ENCODE data around the gene MKLN1.

The MKLN1 gene

GRCh38 chr7:131342864-131343442 lies 15.3 kb downstream of the MKLN1 start:
- no peak for ATAC-seq
- no peak for TF ChIP-seq GLIS3 (CRISPR knock-in tag; IDR thresholded peaks at IDR 0.05)
- TF ChIP-seq PPARA (CRISPR knock-in tag; IDR thresholded peaks at IDR 0.05; ENCODE audit: borderline replicate concordance), result no peak
- no peak for TF ChIP-seq BACH2 (CRISPR knock-in tag; IDR thresholded peaks at IDR 0.05; ENCODE audit: borderline replicate concordance)
- no peak for TF ChIP-seq ARNTL (CRISPR knock-in tag; IDR thresholded peaks at IDR 0.05; ENCODE audit: borderline replicate concordance, low read depth)
- TF ChIP-seq, protein P1, sequence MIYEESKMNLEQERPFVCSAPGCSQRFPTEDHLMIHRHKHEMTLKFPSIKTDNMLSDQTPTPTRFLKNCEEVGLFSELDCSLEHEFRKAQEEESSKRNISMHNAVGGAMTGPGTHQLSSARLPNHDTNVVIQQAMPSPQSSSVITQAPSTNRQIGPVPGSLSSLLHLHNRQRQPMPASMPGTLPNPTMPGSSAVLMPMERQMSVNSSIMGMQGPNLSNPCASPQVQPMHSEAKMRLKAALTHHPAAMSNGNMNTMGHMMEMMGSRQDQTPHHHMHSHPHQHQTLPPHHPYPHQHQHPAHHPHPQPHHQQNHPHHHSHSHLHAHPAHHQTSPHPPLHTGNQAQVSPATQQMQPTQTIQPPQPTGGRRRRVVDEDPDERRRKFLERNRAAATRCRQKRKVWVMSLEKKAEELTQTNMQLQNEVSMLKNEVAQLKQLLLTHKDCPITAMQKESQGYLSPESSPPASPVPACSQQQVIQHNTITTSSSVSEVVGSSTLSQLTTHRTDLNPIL (CRISPR knock-in tag; IDR thresholded peaks at IDR 0.05; ENCODE audit: low read depth), result no peak
- TF ChIP-seq ZNF565 (CRISPR knock-in tag; conservative IDR thresholded peaks at IDR 0.05; ENCODE audit: low read depth), result no peak
- no peak for TF ChIP-seq CSRNP3 (CRISPR knock-in tag; IDR thresholded peaks at IDR 0.05)
- TF ChIP-seq TSHZ2 (CRISPR knock-in tag; IDR thresholded peaks at IDR 0.05), result no peak
- no peak for TF ChIP-seq ISL1 (CRISPR knock-in tag; IDR thresholded peaks at IDR 0.05)
- no peak for TF ChIP-seq ZNF8 (CRISPR knock-in tag; IDR thresholded peaks at IDR 0.05)

DNA sequence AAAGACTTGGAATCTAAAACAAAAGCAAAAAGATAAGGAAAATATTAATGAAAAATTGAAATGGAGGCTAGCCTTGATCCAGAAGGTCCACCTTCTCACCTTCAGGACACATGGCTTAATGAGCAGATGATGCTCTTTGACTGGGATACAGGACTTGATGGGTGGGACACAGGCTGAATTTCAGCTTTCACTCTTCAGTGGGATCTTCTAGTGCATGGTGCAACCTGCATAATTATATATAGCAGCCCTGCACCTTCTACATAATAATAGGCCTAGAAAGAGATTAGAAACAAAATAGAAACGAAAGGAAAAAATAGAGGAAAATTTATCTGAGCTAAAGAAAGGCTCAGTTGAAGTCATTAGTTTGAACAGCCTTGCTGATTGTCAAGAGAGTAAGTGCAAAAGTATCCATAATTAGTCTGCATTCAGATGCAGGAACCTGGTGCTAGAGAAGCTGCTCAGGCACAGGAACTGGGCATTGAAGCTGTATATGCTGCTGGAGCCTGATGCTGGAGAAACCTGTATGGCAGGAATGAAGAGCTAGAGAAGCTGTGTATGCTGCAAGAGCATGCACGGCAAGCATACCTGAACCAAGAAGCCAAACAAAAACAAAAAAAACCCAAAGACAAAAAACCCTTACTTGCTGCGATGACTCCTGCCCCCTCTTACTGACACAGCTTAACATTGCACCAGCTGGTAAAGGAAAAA lies 19.4 kb downstream of the MKLN1 start:
- TF ChIP-seq BACH2 (CRISPR knock-in tag; IDR thresholded peaks at IDR 0.05; ENCODE audit: borderline replicate concordance) (no peak), PPARA (CRISPR knock-in tag; IDR thresholded peaks at IDR 0.05; ENCODE audit: borderline replicate concordance) (no peak), ZNF565 (CRISPR knock-in tag; conservative IDR thresholded peaks at IDR 0.05; ENCODE audit: low read depth) (no peak), ZFP3 (CRISPR knock-in tag; IDR thresholded peaks at IDR 0.05) (no peak), ZNF70 (CRISPR knock-in tag; IDR thresholded peaks at IDR 0.05) (no peak), ARNTL (CRISPR knock-in tag; IDR thresholded peaks at IDR 0.05; ENCODE audit: borderline replicate concordance, low read depth) (no peak), ESRRG (CRISPR knock-in tag; IDR thresholded peaks at IDR 0.05) (no peak), CSDC2 (CRISPR knock-in tag; IDR thresholded peaks at IDR 0.05) (no peak)
- no peak for ATAC-seq

- no peak for TF ChIP-seq ARNTL (CRISPR knock-in tag; IDR thresholded peaks at IDR 0.05; ENCODE audit: borderline replicate concordance, low read depth)
- TF ChIP-seq TOX (CRISPR knock-in tag; IDR thresholded peaks at IDR 0.05; ENCODE audit: borderline replicate concordance), result no peak
- TF ChIP-seq ZC3H10 (CRISPR knock-in tag; IDR thresholded peaks at IDR 0.05), result no peak
- TF ChIP-seq RARB (CRISPR knock-in tag; IDR thresholded peaks at IDR 0.05), result no peak
- no peak for TF ChIP-seq GLIS3 (CRISPR knock-in tag; IDR thresholded peaks at IDR 0.05)
Measured at GRCh38 chr7:131352032-131352431, 24.4 kb downstream of the MKLN1 start.

GRCh38 chr7:131354390-131354789 lies 26.7 kb downstream of the MKLN1 start:
- TF ChIP-seq BACH2 (CRISPR knock-in tag; IDR thresholded peaks at IDR 0.05; ENCODE audit: borderline replicate concordance) (no peak), CSDC2 (CRISPR knock-in tag; IDR thresholded peaks at IDR 0.05) (no peak), ZNF565 (CRISPR knock-in tag; conservative IDR thresholded peaks at IDR 0.05; ENCODE audit: low read depth) (no peak), PPARA (CRISPR knock-in tag; IDR thresholded peaks at IDR 0.05; ENCODE audit: borderline replicate concordance) (no peak), POU6F1 (CRISPR knock-in tag; IDR thresholded peaks at IDR 0.05; ENCODE audit: borderline replicate concordance, low read depth) (no peak), TOX (CRISPR knock-in tag; IDR thresholded peaks at IDR 0.05; ENCODE audit: borderline replicate concordance) (no peak)
- ATAC-seq, result no peak

More at GRCh38 chr7:131352032-131352431, 24.4 kb downstream of the MKLN1 start:
- ATAC-seq, result no peak

Measured in SK-N-SH treated with all-trans-retinoic acid at 6 μM for 48 hours (cell line).